NT2/D1 (cell line): ENCODE results near the gene ACTBL2.

ENCODE experiments used
- DNase-seq: peaks from one replicate; pipeline ENCODE4 v3.0.0-alpha.2; 2011; ENCODE audit warnings: low read depth, low spot score
- H3K27me3 ChIP-seq: 2 replicates; pipeline ENCODE4 v1.6.0; 2011; ENCODE audit warnings: mild to moderate bottlenecking; ENCODE audit not compliant: insufficient read length, insufficient read depth
- H3K36me3 ChIP-seq: 2 replicates; pipeline ENCODE4 v1.6.1; 2011; ENCODE audit warnings: mild to moderate bottlenecking, low read length, mixed read lengths; ENCODE audit not compliant: insufficient read depth, insufficient read length
- H3K4me1 ChIP-seq: 2 replicates; pipeline ENCODE4 v1.5.1; 2011; ENCODE audit not compliant: insufficient read depth, insufficient read length
- H3K4me3 ChIP-seq: 2 replicates; pipeline ENCODE4 v1.5.1; 2011; ENCODE audit warnings: low read depth; ENCODE audit not compliant: insufficient read length
- H3K9ac ChIP-seq: 2 replicates; pipeline ENCODE4 v1.6.0; 2011; ENCODE audit warnings: low read depth; ENCODE audit not compliant: insufficient read length
- H3K9me3 ChIP-seq: 2 replicates; pipeline ENCODE4 v1.5.1; 2011; ENCODE audit warnings: mild to moderate bottlenecking, low read length; ENCODE audit not compliant: insufficient read depth
- SUZ12 ChIP-seq: IDR thresholded peaks from 2 replicates; pipeline ENCODE4 v1.6.1; 2011; ENCODE audit not compliant: insufficient read length, insufficient read depth; ENCODE audit errors: extremely low read depth
- YY1 ChIP-seq: IDR thresholded peaks from 2 replicates; pipeline ENCODE4 v1.6.1; 2011; ENCODE audit not compliant: insufficient read length, insufficient read depth
- ZNF274 ChIP-seq: IDR thresholded peaks from 2 replicates; pipeline ENCODE4 v1.6.1; 2011; ENCODE audit warnings: mild to moderate bottlenecking, low read depth, low read length

The ACTBL2 gene

GRCh38 chr5:57491369-57491965 is 8.9 kb upstream of the ACTBL2 start:
- no peaks in the 10 kb centered on the region for H3K27me3 ChIP-seq
- no peaks in the 10 kb centered on the region for H3K9me3 ChIP-seq
- no peak for DNase-seq
- no peaks in the 10 kb centered on the region for H3K4me1 ChIP-seq
- H3K9ac ChIP-seq: no peak overlapping the region
- TF ChIP-seq SUZ12 (no peak), YY1 (no peak), ZNF274 (no peak)
- no peaks in the 10 kb centered on the region for H3K36me3 ChIP-seq
- no peak overlapping the region for H3K4me3 ChIP-seq

DNA sequence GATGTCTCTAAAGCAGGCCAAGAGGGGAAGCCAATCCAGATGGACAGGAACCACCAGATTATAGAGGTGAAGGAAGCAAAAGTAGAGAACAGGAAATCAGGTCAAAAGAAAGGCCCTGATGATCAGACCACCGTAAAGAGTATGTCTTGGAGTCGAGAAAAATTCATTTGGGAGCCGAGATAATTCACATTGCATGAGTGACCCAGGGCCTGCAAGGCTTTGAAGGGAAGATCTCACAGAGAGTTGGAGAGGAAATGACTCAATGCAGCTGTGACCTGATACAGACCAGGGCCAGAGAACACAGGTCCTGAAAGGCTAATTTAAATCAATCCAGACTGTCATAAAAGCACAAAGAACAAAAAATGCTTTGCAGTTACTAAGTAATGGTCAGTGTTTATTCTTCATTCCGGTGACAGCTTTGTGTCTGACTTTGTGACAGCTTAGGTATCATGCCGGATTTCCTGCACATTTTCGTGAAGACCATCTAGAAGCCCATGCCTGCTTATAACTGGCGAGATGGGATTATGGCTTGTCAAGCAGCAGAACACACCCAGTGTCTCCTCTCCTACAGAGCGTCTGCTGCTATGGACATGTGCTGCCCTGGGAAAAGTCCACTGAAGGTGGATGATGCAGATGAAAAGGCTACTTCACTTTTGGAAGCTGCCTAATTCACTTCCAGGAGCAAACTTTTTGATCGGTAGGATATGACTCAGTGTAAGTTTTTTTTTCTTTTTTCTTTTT is 5.8 kb upstream of the ACTBL2 start:
- H3K36me3 ChIP-seq: no peaks in the 10 kb centered on the region
- H3K4me3 ChIP-seq: no peak overlapping the region
- no peaks in the 10 kb centered on the region for H3K4me1 ChIP-seq
- TF ChIP-seq YY1: no peak
- TF ChIP-seq ZNF274: no peak
- TF ChIP-seq SUZ12: no peak
- no peak overlapping the region for H3K9ac ChIP-seq
- no peak for DNase-seq
- H3K27me3 ChIP-seq: no peaks in the 10 kb centered on the region
- no peaks in the 10 kb centered on the region for H3K9me3 ChIP-seq

DNA sequence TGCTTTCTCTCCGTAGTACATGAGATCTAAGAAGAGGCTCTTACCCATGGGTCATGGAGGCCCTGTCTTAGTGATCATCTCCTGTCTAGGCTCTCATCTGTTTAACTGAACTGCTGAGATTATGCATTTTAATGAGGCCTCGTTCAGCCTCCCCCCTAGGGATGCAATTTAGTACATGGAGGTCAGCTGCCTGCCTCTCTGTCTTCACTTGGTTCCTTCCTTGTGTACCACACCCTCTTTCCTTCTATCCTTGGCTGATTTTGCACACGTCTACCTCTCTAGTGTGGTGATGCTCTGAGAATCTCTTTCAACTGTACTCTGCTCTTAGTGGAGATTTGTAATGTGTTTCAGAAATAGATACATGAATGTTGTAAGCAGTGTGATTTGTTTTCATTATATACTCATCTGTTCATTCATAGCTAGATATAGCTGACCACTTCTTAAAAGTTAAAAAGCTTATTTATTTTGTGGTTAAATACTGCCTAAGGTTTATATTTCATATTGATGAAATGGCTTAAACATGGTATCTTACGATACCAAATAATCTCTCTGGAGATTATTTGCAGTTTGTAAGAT is 3.5 kb upstream of the ACTBL2 start:
- TF ChIP-seq YY1: no peak
- no peak for TF ChIP-seq ZNF274
- no peak for TF ChIP-seq SUZ12
- Histone ChIP-seq H3K4me3 (no peak overlapping the region), H3K9ac (no peak overlapping the region), H3K4me1 (no peaks in the 10 kb centered on the region), H3K36me3 (no peaks in the 10 kb centered on the region), H3K9me3 (no peaks in the 10 kb centered on the region), H3K27me3 (no peaks in the 10 kb centered on the region)
- DNase-seq: no peak

DNA sequence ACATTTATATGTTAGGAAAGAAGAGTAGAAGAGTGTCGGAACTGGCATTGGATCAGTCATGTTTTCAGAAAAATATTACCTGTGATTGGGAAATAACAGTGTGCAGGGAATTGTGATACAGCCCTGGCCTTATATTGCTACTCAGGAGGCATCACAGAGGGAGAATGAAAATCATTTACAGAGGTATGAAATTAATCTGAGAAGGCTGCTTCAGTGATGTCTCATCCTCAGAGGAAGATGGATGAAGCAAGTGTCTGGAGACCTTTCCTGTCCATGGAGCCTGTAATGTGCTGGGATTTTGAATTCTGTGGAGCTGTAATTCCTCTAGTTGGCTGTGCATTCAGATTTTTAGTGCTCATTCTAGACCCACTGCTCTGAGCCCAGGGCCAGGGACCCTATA is 3.8 kb downstream of the ACTBL2 start:
- no peak overlapping the region for H3K9ac ChIP-seq
- H3K36me3 ChIP-seq: no peaks in the 10 kb centered on the region
- no peak for DNase-seq
- no peaks in the 10 kb centered on the region for H3K27me3 ChIP-seq
- TF ChIP-seq SUZ12 (no peak), YY1 (no peak), ZNF274 (no peak)
- no peak overlapping the region for H3K4me3 ChIP-seq
- H3K9me3 ChIP-seq: no peaks in the 10 kb centered on the region
- no peaks in the 10 kb centered on the region for H3K4me1 ChIP-seq

GRCh38 chr5:57476601-57477056 is 6.0 kb downstream of the ACTBL2 start:
- no peaks in the 10 kb centered on the region for H3K9me3 ChIP-seq
- no peak for TF ChIP-seq ZNF274
- TF ChIP-seq YY1: no peak
- no peak for TF ChIP-seq SUZ12
- H3K4me3 ChIP-seq: no peak overlapping the region
- H3K4me1 ChIP-seq: no peaks in the 10 kb centered on the region
- H3K27me3 ChIP-seq: no peaks in the 10 kb centered on the region
- DNase-seq: no peak
- H3K36me3 ChIP-seq: no peaks in the 10 kb centered on the region
- H3K9ac ChIP-seq: no peak overlapping the region

- no peak for DNase-seq
- no peak overlapping the region for H3K4me3 ChIP-seq
- TF ChIP-seq YY1: no peak
- no peak for TF ChIP-seq SUZ12
- TF ChIP-seq ZNF274: no peak
- H3K36me3 ChIP-seq: no peaks in the 10 kb centered on the region
- H3K4me1 ChIP-seq: no peaks in the 10 kb centered on the region
- no peak overlapping the region for H3K9ac ChIP-seq
- no peaks in the 10 kb centered on the region for H3K9me3 ChIP-seq
- no peaks in the 10 kb centered on the region for H3K27me3 ChIP-seq
Measured at GRCh38 chr5:57470339-57470738, 12.3 kb downstream of the ACTBL2 start.

DNA sequence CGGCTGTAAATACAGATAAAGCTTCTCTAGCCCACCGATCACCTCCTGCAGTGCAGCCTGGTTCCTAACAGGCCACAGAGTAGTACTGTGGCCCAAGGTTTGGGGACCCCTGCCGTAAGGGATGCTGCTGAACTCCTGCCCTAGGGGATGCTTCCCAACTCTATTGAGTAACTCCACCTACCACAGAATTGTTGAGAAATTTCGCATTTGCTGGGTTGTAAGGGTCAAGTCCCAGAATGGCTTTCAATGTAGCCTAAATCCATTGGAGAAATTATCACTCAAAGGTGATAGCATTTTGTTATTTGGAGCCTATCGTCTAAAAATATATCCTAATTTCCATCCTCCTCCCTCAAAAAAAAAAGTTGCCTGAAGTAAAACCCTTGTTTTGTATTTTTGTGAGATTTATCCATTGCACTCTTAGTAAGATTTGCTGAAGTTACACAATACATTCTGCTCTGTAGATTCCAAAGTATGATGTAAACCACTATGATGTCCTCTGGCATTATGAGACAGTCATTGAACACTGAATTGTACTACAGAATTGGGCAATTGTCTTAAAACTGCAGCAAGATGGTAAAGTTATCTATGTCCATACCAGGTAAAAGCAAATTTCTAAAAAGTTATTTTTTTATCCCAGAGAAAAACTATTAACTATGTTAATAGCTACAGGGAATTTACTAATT is 14.0 kb downstream of the ACTBL2 start:
- TF ChIP-seq YY1 (no peak), SUZ12 (no peak), ZNF274 (no peak)

More for the DNA sequence above, 14.0 kb downstream of the ACTBL2 start:
- Histone ChIP-seq H3K27me3 (no peaks in the 10 kb centered on the region), H3K4me3 (no peak overlapping the region), H3K4me1 (no peaks in the 10 kb centered on the region), H3K36me3 (no peaks in the 10 kb centered on the region), H3K9ac (no peak overlapping the region), H3K9me3 (no peaks in the 10 kb centered on the region)
- no peak for DNase-seq
